Transverse colon (tissue), 3 donors: ENCODE results near the gene CENPM.

Experiments used
- EP300 ChIP-seq: sonication (generic); formaldehyde crosslinking; IDR thresholded peaks from one replicate; pipeline ENCODE4 v1.6.1; 2017; ENCODE audit warnings: antibody characterized with exemption, low read depth
- POLR2A ChIP-seq: fragments of 450-650 bp; IDR thresholded peaks from one replicate; pipeline ENCODE4 v1.6.1; 2016; ENCODE audit warnings: antibody characterized with exemption, mild to moderate bottlenecking, moderate library complexity
- TF ChIP-seq, protein P1 (sequence below), 5 experiments: fragments of 200-600 bp in 3 of 5; fragments of 450-650 bp in 2 of 5; sonication (generic) in 3 of 5; IDR thresholded peaks; 1 replicate in 2 of 5; 2 replicates in 3 of 5; pipeline ENCODE4 v1.5.1; 2016 to 2017; ENCODE audit warnings: antibody characterized with exemption in 5 of 5, inconsistent platforms in 3 of 5, mild to moderate bottlenecking in 2 of 5, moderate library complexity in 1 of 5

DNA sequence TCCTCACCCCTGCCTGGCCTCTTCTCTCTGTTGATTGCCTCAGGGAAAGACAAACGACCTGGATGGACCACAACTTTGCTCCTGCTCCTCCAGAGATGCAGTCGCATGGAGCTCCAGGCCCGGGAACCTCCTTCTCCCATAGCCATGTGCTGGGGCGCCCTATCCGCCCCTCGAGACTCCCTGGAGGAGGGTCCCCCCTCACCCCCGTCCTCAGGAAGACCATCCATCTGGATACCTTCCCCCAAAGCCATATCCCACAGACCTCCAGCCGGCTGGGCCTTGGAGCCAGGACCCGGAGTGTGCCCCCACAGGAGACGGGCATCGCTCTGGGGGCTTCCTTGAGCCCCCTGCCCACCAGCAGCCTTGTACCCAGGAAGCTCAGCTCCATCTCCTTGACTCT is 24.5 kb upstream of the CENPM start:
- TF ChIP-seq, protein P1, sequence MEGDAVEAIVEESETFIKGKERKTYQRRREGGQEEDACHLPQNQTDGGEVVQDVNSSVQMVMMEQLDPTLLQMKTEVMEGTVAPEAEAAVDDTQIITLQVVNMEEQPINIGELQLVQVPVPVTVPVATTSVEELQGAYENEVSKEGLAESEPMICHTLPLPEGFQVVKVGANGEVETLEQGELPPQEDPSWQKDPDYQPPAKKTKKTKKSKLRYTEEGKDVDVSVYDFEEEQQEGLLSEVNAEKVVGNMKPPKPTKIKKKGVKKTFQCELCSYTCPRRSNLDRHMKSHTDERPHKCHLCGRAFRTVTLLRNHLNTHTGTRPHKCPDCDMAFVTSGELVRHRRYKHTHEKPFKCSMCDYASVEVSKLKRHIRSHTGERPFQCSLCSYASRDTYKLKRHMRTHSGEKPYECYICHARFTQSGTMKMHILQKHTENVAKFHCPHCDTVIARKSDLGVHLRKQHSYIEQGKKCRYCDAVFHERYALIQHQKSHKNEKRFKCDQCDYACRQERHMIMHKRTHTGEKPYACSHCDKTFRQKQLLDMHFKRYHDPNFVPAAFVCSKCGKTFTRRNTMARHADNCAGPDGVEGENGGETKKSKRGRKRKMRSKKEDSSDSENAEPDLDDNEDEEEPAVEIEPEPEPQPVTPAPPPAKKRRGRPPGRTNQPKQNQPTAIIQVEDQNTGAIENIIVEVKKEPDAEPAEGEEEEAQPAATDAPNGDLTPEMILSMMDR (IDR thresholded peaks at IDR 0.05): no peak
- TF ChIP-seq EP300 (no peak), POLR2A (no peak)
